Measurements from ENCODE around the gene P3H3.

Gene P3H3

DNA sequence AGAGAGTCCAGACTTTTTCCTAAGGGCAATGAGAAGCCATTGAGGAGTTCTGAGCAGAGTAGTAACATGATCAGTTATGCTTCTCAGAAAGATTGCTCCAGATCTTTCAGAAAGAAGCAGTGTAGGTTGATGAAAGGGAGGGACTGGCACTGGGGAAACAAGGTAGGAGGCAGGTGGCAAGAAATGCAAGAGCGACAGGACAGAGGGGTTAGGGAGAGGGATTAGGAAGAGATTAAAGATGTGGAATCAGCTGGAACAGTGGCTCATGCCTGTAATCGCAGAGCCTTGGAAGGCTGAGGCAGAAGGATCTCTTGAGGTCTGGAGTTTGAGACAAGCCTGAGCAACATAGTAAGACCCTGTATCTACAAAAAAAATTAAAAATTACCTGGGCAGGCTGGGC, 19.5 kb downstream of the P3H3 start:
- H3K4me3 Mint-ChIP-seq: no peak overlapping the region
- H3K4me1 Mint-ChIP-seq: peaks cover 20% of the 10 kb centered on the region
- no peaks in the 10 kb centered on the region for H3K27me3 Mint-ChIP-seq
- peaks cover 21% of the 10 kb centered on the region for H3K36me3 Mint-ChIP-seq (ENCODE audit: insufficient read depth)
- ATAC-seq (replicated peaks; ENCODE audit: extremely low read depth, poor library complexity, severe bottlenecking) (no peak), DNase-seq (ENCODE audit: low spot score in 2 of 2) (no peak)
- no peak overlapping the region for H3K27ac Mint-ChIP-seq (ENCODE audit: low read depth)
- H3K9me3 Mint-ChIP-seq: no peaks in the 10 kb centered on the region

DNA sequence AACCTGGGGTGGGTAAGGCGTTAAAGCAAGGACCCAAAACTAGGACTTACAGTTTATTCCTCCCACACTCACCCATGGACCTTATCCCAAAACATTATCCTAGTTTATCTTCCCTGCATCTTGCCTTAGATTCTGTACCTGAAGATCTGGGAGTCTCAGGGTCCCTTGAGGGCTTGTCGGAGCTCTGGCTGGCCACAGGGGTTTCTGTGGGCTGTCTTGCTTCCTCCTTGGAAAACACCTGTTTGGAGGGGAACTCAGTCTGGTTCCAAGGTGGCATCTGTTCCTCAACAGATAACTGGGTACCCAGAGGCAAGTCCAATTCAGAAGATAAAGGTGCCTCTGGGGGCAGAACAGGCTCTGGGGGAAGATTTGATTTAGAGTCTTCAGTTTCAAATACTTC, 21.2 kb downstream of the P3H3 start:
- Mint-ChIP-seq H3K4me3 (no peak overlapping the region), H3K4me1 (peaks cover 35% of the 10 kb centered on the region), H3K27ac (ENCODE audit: low read depth) (no peak overlapping the region), H3K9me3 (no peaks in the 10 kb centered on the region), H3K27me3 (no peaks in the 10 kb centered on the region), H3K36me3 (ENCODE audit: insufficient read depth) (peaks cover 21% of the 10 kb centered on the region)
- DNase-seq (ENCODE audit: low spot score in 2 of 2): no peak
- no peak for ATAC-seq (replicated peaks; ENCODE audit: extremely low read depth, poor library complexity, severe bottlenecking)

DNA sequence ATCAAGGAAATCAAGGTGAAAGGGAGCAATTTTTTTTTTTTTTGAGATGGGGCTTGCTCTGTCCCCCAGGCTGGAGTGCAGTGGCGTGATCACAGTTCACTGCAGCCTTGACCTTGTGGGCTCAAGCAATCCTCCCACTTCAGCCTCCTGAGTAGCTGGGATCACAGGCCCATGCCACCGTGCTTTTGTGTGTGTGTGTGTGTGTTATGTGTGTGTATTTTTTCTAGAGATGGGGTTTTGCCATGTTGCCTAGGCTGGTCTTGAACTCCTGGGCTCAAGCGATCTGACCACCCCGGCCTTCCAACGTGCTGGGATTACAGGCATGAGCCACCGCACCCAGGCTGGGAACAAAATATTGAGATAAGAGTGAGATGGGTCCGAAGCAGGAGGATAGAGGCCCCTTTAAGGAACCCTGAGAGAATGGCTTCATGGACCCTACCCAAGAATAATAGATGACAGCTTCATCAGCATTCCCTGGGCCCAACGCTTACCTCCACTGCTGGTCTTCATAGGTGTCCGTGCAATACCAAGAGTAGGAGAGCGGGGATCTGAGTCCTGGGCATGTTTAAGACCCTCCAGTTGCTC, 21.9 kb downstream of the P3H3 start:
- Mint-ChIP-seq H3K36me3 (ENCODE audit: insufficient read depth) (peaks cover 21% of the 10 kb centered on the region), H3K27me3 (no peaks in the 10 kb centered on the region), H3K4me3 (peak overlapping the region; percentile 38), H3K27ac (ENCODE audit: low read depth) (no peak overlapping the region), H3K4me1 (peaks cover 35% of the 10 kb centered on the region), H3K9me3 (no peaks in the 10 kb centered on the region)
- ATAC-seq (replicated peaks; ENCODE audit: extremely low read depth, poor library complexity, severe bottlenecking) (no peak), DNase-seq (ENCODE audit: low spot score in 2 of 2) (no peak)

DNA sequence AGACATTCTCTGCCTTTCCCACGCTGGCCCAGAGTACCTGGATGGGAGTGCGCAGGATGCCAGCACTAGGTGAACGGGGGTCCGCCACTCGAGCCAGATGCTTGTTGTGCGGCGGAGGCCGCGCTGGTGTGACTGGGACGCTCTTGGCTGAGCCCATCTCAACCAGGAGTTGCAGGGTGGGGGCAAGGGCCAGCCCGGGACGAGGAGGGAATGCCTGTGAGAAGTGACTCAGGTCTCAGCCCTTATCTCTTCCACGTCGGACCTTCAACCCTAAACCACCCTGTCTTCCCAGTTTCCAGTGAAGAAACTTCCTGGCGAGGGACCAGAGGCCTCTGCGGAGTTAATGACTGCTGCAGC, 22.6 kb downstream of the P3H3 start:
- Mint-ChIP-seq H3K36me3 (ENCODE audit: insufficient read depth) (peaks cover 23% of the 10 kb centered on the region), H3K27me3 (no peaks in the 10 kb centered on the region), H3K4me3 (peak overlapping the region; percentile 87), H3K4me1 (peaks cover 38% of the 10 kb centered on the region), H3K27ac (ENCODE audit: low read depth) (peak overlapping the region; percentile 74), H3K9me3 (no peaks in the 10 kb centered on the region)
- no peak for DNase-seq (ENCODE audit: low spot score in 2 of 2)
- ATAC-seq (replicated peaks; ENCODE audit: extremely low read depth, poor library complexity, severe bottlenecking): no peak

DNA sequence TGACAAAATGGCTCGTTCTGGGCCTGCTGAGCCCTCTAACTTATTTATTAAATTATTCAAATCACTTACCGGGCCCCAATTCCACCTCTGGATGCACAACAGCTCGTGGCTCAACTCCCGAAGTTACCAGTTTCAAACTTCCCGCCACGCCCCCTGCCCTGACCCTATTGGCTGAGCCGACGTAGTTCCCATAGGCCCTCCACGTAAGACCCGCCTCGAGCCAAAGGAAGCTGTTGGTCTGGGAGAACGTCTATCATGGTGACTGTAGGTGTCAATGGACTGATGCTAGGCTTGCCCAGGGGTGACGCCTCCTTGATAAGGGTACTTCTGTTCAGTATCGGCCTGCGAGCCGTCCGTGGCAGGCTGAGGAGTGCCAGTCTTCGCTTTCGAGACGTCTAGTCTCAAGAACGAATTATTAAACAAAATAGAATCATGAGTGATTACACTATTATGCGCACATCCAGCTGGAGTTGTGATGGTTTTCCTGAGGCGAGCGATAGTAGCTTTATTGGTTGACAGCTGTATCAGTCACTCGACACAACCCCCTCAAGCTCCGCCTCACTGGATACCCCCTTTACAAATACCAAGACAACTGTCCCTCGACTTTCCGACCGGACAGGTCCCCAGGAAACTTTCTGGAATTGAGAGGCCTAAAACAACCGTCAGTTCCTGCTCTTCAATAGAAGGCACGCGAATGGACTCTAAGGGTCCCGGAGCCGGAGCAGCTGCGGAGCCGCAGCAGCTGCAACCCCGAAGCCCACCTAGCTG, 23.1 kb downstream of the P3H3 start, which contains the start of gene CDCA3:
Gene CDCA3, minus strand, starts transcription at position 134 of the 768 bp plus-strand sequence. CDS start 334 bp downstream, outside the sequence.
- Mint-ChIP-seq H3K27ac (ENCODE audit: low read depth) (peak within 1 kb of the TSS; percentile 74), H3K4me3 (peak within 1 kb of the TSS; percentile 87), H3K9me3 (no peaks in the 10 kb centered on the region), H3K4me1 (peaks cover 41% of the 10 kb centered on the region), H3K27me3 (no peaks in the 10 kb centered on the region), H3K36me3 (ENCODE audit: insufficient read depth) (peaks cover 22% of the 10 kb centered on the region)
- ATAC-seq (replicated peaks; ENCODE audit: extremely low read depth, poor library complexity, severe bottlenecking) (peak; percentile 57), DNase-seq (ENCODE audit: low spot score in 2 of 2) (peak; percentile 83 to 87)

DNA sequence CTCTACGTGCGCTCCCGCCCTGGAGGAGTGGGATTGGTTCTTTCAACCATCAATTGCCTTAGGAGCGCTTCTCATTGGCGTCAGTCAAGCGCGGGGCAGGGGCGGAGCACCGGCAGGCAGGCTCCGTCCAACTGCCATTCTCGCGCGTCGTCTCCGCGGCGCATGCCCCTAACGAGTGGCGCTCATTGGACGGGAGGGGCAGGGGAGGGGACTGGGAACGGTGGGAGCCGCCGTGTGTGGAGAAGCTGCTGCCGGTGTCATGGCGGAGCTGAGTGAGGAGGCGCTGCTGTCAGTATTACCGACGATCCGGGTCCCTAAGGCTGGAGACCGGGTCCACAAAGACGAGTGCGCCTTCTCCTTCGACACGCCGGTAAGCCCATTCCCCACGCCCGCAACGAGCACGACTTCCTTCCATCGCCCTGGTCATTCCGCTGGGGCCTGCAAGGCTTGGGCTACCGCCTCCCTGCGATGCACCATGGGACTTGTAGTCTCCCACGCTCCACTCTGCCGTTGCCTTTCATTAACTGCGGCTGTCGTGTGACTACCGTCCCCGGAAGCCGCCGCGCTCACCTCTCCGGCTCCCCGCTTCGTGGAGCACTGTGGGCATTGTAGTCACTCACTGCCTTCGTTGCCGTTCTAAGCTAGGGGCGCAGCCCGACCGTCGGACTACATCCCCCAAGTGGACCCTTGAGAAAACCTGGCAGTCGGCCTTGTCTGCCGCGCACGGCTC, 23.9 kb downstream of the P3H3 start, which contains the start of gene USP5:
Gene USP5, plus strand, starts transcription at position 230 of the 730 bp plus-strand sequence. Its CDS starts 30 bp downstream, at position 260.
- Mint-ChIP-seq H3K4me3 (peak within 1 kb of the TSS; percentile 87), H3K9me3 (no peaks in the 10 kb centered on the region), H3K4me1 (peaks cover 41% of the 10 kb centered on the region), H3K36me3 (ENCODE audit: insufficient read depth) (peaks cover 25% of the 10 kb centered on the region), H3K27ac (ENCODE audit: low read depth) (peak within 1 kb of the TSS; percentile 74), H3K27me3 (no peaks in the 10 kb centered on the region)
- DNase-seq (ENCODE audit: low spot score in 2 of 2) (peak; percentile 92 to 98), ATAC-seq (replicated peaks; ENCODE audit: extremely low read depth, poor library complexity, severe bottlenecking) (peak; percentile 82)

DNA sequence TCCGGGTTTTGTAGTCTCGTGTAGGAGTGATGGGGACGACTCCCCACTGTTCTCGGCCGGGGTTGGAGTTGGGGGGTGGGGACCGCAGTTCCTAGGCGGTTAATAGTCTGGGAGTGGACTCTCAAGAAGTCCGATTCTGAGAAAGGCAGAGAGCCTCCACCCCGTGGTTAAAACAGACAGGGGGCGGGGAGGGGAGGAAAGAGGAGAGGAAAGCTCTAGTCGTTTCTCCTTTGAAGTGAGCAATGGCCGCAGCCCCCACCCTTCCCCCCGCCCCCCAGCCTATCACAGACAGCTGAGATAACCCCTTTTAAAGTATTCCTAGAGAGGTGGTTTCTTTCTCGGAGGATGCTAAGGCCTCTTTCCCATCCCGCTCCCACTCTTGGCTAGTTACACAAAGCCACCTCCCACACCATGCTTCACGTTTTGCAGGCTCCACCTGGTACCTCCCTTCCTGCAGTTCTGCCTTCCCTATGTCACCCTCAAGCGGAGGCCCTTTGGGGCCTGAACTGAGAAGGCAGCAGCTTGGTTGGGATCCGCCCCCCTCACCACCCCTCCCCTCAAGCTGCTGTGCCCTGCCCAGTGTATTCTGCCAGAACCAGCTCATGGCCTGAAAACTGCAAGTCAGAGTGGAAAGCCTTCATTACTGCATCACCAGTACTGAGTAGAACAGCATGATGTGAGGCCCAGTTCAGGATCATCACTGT, 24.6 kb downstream of the P3H3 start:
- Mint-ChIP-seq H3K27ac (ENCODE audit: low read depth) (peak overlapping the region; percentile 74), H3K4me1 (peaks cover 41% of the 10 kb centered on the region), H3K9me3 (no peaks in the 10 kb centered on the region), H3K4me3 (peak overlapping the region; percentile 87), H3K36me3 (ENCODE audit: insufficient read depth) (peaks cover 30% of the 10 kb centered on the region), H3K27me3 (no peaks in the 10 kb centered on the region)
- DNase-seq (ENCODE audit: low spot score in 2 of 2): no peak
- no peak for ATAC-seq (replicated peaks; ENCODE audit: extremely low read depth, poor library complexity, severe bottlenecking)

DNA sequence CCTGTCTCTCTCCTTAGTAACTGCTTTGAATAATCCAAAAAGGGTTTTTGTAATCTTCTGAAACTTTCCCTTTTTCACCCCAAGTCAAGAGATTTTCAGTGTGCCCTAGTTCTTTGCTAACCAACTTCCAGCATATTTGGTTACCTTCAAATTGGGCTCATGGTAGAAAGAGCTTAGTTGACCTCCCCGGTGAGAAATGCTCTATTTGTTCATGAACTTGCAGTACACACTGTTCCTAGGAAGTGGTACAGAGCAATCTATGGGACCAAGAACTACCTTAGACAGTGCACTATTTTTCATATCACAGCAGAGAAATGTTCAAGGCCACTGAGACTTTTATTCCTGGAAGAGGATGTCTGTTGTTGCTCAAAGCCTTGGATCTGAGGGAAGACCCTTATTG, 25.4 kb downstream of the P3H3 start:
- DNase-seq (ENCODE audit: low spot score in 2 of 2) (no peak), ATAC-seq (replicated peaks; ENCODE audit: extremely low read depth, poor library complexity, severe bottlenecking) (no peak)
- H3K4me1 Mint-ChIP-seq: peaks cover 41% of the 10 kb centered on the region
- no peaks in the 10 kb centered on the region for H3K9me3 Mint-ChIP-seq
- H3K4me3 Mint-ChIP-seq: peak overlapping the region; percentile 87
- peak overlapping the region; percentile 49 for H3K27ac Mint-ChIP-seq (ENCODE audit: low read depth)
- no peaks in the 10 kb centered on the region for H3K27me3 Mint-ChIP-seq
- H3K36me3 Mint-ChIP-seq (ENCODE audit: insufficient read depth): peaks cover 35% of the 10 kb centered on the region

DNA sequence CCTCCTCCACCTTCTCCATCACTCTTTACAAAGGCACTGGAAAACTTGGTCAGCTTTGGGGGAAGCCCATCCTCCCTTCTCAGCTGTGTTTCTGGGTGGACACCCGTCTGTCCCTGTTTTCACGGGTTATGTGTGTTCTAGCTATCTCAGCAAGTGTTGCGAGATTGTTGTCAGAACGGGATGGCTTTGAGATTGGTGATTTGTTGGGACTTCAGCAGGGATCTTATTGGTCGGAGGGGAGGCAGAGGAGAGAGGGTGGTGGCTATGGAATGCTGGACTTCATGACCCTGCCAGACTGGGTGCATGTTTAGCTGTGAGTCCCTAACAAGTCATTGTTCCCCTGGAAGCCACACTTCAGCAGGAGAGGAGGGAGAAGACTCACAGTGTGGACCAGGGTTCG, 25.8 kb downstream of the P3H3 start:
- Mint-ChIP-seq H3K27me3 (no peaks in the 10 kb centered on the region), H3K9me3 (no peaks in the 10 kb centered on the region), H3K27ac (ENCODE audit: low read depth) (peak overlapping the region; percentile 49), H3K36me3 (ENCODE audit: insufficient read depth) (peaks cover 38% of the 10 kb centered on the region), H3K4me3 (peak overlapping the region; percentile 87), H3K4me1 (peaks cover 41% of the 10 kb centered on the region)
- ATAC-seq (replicated peaks; ENCODE audit: extremely low read depth, poor library complexity, severe bottlenecking) (no peak), DNase-seq (ENCODE audit: low spot score in 2 of 2) (no peak)

DNA sequence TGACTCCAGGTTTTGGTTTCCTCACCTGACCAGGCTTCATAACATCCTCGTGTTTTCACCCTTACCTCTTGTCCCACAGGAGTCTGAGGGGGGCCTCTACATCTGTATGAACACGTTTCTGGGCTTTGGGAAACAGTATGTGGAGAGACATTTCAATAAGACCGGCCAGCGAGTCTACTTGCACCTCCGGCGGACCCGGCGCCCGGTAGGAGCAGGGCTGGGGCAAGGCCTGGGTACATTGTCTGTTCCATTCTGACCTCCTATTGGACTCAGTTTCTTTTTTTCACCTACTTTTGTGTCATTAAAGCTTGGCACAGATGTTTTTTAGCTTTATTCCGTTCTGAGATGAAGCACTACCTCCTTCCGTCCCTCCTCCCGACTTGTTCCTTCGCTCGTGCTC, 27.1 kb downstream of the P3H3 start:
- H3K4me3 Mint-ChIP-seq: no peak overlapping the region
- no peaks in the 10 kb centered on the region for H3K9me3 Mint-ChIP-seq
- no peak for ATAC-seq (replicated peaks; ENCODE audit: extremely low read depth, poor library complexity, severe bottlenecking)
- peaks cover 36% of the 10 kb centered on the region for H3K4me1 Mint-ChIP-seq
- no peak for DNase-seq (ENCODE audit: low spot score in 2 of 2)
- no peaks in the 10 kb centered on the region for H3K27me3 Mint-ChIP-seq
- H3K36me3 Mint-ChIP-seq (ENCODE audit: insufficient read depth): peaks cover 40% of the 10 kb centered on the region
- H3K27ac Mint-ChIP-seq (ENCODE audit: low read depth): no peak overlapping the region

DNA sequence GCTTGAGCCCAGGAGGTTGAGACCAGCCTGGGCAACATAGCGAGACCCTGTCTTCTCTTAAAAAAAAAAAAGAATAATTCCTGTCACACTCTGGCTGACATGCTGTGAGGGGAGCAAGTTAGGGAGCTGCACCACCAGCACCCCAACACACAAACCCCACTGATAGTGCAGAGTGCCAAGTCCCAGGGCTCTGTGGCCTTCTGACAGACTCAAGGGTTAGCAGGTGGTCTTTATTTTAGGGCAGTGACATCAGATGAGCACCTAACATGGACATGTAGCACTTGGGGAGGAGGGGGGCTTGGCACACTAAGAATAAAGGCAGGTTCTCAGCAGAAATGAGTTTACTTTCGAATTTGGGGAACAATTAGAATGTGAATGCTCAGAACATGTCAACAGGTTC, 30.6 kb downstream of the P3H3 start:
- no peaks in the 10 kb centered on the region for H3K9me3 Mint-ChIP-seq
- H3K4me3 Mint-ChIP-seq: no peak overlapping the region
- H3K36me3 Mint-ChIP-seq (ENCODE audit: insufficient read depth): peaks cover 42% of the 10 kb centered on the region
- H3K4me1 Mint-ChIP-seq: peaks cover 11% of the 10 kb centered on the region
- ATAC-seq (replicated peaks; ENCODE audit: extremely low read depth, poor library complexity, severe bottlenecking): no peak
- DNase-seq (ENCODE audit: low spot score in 2 of 2): no peak
- H3K27me3 Mint-ChIP-seq: no peaks in the 10 kb centered on the region
- H3K27ac Mint-ChIP-seq (ENCODE audit: low read depth): no peak overlapping the region

DNA sequence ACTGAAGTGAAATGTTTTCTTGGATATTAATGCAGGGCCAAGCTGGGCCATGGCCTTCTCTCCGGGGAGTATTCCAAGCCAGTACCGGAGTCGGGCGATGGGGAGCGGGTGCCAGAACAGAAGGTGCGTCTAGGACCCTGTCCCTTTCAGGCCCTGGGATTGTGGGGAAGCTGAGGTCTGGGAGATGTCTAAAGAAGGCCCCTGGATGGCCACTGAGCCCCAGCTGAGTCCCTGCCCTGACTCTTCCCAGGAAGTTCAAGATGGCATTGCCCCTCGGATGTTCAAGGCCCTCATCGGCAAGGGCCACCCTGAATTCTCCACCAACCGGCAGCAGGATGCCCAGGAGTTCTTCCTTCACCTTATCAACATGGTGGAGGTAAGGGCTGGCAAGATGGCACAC, 31.9 kb downstream of the P3H3 start:
- ATAC-seq (replicated peaks; ENCODE audit: extremely low read depth, poor library complexity, severe bottlenecking): no peak
- H3K9me3 Mint-ChIP-seq: no peaks in the 10 kb centered on the region
- no peak overlapping the region for H3K27ac Mint-ChIP-seq (ENCODE audit: low read depth)
- H3K36me3 Mint-ChIP-seq (ENCODE audit: insufficient read depth): peaks cover 44% of the 10 kb centered on the region
- no peaks in the 10 kb centered on the region for H3K27me3 Mint-ChIP-seq
- no peak for DNase-seq (ENCODE audit: low spot score in 2 of 2)
- peaks cover 6% of the 10 kb centered on the region for H3K4me1 Mint-ChIP-seq
- no peak overlapping the region for H3K4me3 Mint-ChIP-seq
